Measurements from ENCODE around the gene OPRM1.
"Not testable (repeated sequence)": the region's sequence is repeated elsewhere in the genome, so short reads cannot be mapped to it uniquely, and the experiment has no call there.

The OPRM1 gene

DNA sequence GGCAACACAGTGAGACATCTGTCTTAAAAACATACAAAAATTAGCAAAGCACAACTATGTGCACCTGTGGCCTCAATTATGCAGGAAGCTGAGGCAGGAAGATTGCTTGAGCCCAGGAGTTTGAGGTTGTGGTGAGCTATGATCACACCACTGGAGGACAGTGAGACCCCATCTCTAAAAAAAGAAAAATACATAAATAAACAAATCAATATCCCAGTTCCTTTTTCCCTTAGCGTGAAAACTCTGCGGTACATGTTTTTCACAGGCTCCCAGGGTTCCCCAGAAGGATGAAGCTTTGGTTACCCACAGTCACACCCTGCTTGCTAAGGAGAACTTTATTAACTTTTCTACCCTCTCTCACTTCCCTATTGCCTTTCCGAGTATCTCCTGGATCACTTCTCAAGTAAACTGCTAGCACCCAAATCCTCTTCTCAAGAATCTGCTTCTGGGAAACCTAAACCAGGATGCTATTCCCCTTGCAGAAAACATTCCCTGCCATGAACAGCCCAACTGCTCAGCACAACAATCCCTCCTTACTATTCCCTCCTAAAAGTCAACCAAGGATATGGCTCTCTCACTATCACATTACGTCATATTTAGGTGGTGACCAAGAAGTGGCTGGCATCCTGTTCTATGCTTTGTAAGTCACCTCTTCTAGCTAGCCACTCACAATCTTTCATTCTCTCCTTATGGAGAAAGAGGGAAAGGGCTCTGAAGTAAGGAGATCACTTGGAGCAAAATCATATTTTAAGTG is 195.2 kb downstream of the OPRM1 start:
- no peak for DNase-seq (ENCODE audit: low read depth)
- H3K4me3 ChIP-seq (ENCODE audit: low read depth, low read length): no peak overlapping the region
- TF ChIP-seq, protein P1, sequence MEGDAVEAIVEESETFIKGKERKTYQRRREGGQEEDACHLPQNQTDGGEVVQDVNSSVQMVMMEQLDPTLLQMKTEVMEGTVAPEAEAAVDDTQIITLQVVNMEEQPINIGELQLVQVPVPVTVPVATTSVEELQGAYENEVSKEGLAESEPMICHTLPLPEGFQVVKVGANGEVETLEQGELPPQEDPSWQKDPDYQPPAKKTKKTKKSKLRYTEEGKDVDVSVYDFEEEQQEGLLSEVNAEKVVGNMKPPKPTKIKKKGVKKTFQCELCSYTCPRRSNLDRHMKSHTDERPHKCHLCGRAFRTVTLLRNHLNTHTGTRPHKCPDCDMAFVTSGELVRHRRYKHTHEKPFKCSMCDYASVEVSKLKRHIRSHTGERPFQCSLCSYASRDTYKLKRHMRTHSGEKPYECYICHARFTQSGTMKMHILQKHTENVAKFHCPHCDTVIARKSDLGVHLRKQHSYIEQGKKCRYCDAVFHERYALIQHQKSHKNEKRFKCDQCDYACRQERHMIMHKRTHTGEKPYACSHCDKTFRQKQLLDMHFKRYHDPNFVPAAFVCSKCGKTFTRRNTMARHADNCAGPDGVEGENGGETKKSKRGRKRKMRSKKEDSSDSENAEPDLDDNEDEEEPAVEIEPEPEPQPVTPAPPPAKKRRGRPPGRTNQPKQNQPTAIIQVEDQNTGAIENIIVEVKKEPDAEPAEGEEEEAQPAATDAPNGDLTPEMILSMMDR (conservative IDR thresholded peaks at IDR 0.05; ENCODE audit: low read depth, low read length): no peak

DNA sequence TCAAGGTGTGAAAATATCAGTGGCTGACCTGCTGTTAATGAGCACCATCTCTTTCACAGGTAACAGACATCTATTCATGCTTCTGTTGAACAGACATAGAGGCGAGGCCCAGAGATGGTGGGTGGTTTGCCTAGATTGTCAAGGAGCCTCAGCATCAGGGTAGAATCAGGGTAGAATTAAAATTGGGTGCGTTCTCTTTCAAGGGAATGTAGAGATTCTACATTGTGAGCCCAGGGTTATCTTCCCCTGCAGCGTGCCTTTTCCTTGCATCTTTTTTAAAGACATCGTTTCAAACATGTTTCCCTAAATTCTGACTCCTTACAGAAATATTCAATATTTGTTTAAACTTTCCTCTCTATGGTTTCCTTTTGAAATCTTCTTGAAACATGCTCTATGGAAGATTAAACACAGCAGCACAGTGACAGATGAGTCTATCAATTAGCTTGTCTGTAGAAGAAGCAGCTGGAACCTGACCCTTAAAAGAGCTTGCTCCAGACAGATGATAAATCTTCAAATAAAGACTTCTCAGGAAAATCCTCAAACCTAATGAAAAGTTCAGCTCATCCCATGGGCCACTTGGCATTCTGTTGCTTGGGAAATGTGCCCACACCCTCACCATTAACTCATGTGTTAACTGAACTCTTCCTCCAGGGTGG is 197.7 kb downstream of the OPRM1 start:
- TF ChIP-seq, protein P1 (conservative IDR thresholded peaks at IDR 0.05; ENCODE audit: low read depth, low read length): no peak
- H3K4me3 ChIP-seq (ENCODE audit: low read depth, low read length): no peak overlapping the region
- DNase-seq (ENCODE audit: low read depth): no peak

DNA sequence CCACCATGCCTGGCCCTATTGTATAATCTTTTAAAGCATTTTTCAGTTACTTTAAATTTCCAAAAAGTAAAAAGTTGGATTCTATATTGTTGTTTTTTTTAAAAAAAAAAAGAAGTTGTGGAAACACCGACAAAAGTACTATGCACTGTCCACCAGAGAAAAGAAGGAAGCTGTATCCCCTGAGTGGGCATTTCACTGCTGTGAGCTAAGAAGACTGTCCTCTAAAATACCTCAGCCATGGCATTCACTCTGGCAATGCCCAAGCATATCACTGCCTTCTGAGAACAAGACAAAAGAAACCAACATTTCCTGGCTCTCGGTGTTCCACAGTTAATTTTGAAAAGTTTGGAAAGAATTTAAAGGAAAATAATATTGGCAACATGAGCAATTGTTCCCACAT is 199.8 kb downstream of the OPRM1 start:
- TF ChIP-seq, protein P1 (conservative IDR thresholded peaks at IDR 0.05; ENCODE audit: low read depth, low read length): no peak
- DNase-seq (ENCODE audit: low read depth): no peak
- H3K4me3 ChIP-seq (ENCODE audit: low read depth, low read length): no peak overlapping the region

DNA sequence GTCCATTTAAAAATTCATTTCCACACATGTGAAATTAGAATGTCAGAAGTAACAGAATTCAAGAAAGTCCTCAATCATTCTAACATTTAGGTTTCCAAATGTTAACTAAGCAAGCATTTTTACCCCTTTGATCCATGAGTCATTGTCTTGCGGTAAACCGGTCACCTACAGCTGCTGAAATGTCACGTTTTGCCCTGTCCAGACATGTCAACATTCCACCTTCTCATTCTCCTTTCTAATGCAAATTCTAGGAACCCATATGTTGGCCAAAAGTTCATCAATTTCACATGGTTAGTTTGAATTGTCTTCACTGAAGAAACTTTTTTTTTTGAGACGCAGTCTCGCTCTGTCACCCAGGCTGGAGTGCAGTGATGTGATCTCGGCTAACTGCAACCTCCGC is 200.4 kb downstream of the OPRM1 start:
- TF ChIP-seq, protein P1 (conservative IDR thresholded peaks at IDR 0.05; ENCODE audit: low read depth, low read length): no peak
- H3K4me3 ChIP-seq (ENCODE audit: low read depth, low read length): no peak overlapping the region
- DNase-seq (ENCODE audit: low read depth): no peak

DNA sequence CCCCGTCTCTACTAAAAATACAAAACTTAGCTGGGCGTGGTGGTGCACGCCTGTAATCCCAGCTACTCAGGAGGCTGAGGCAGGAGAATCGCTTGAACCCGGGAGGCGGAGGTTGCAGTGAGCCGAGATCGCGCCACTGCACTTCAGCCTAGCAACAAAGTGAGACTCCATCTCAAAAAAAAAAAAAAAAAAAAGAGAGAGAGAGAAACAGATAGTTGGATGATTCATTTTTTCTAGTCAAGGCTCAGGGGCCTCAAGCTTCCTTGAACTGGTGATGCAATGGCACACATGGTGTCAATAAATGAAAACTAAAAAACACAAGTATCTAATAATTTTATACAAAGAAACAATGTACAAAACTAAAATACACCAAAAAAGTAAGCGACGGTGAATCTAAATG is 202.0 kb downstream of the OPRM1 start:
- H3K4me3 ChIP-seq (ENCODE audit: low read depth, low read length): not testable (repeated sequence)
- DNase-seq (ENCODE audit: low read depth): peak; percentile 37

DNA sequence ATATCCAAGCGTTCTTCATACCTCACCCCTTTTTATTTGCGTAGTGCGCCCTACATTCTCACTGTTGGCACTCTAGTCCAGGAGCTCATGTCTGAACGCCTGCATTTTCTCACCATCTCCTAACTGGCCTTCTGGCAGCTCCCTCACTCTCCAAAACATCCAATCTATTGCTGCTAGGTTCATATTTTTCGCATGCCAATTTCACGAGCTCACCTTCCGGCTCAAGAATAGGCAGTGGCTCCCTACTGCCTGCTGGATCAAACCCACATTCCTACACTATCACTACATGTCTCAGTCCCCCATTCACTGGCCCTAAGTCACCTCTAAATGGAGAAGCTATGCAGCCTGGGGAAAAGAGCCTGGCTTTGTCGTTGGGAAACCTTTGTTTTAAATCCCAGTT is 202.5 kb downstream of the OPRM1 start:
- TF ChIP-seq, protein P1 (conservative IDR thresholded peaks at IDR 0.05; ENCODE audit: low read depth, low read length): no peak
- H3K4me3 ChIP-seq (ENCODE audit: low read depth, low read length): no peak overlapping the region
- peak; percentile 6 for DNase-seq (ENCODE audit: low read depth)

DNA sequence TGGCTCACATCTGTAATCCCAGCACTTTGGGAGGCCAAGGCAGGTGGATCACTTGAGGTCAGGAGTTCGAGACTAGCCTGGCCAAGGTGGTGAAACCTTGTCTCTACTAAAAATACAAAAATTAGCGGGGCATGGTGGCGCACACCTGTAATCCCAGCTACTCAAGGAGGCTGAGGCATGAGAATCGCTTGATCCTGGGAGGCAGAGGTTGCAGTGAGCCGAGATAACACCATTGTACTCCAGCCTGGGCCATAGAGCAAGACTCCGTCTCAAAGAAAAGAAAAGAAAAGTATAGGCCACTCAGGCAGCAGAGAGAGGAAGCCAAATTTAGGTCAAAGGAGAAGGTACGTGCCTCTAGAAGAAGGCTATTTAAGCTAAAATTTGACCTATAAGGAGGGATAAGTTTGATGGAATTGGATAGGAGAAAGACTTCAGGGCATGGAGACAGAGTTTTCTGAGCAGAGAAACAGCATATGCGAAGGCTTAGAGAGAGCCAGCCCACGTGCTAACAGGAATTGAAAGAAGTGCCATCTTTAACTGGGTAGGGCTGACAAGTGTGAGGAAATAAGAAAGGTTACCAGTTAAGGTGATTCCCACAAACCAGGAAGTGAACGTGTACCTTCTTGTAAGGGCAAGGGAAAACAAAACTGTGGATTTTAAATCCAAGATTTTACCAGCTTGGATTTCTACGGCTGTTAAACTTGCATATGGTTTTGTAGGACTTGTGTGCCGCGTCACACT is 203.7 kb downstream of the OPRM1 start:
- no peak for DNase-seq (ENCODE audit: low read depth)
- H3K4me3 ChIP-seq (ENCODE audit: low read depth, low read length): no peak overlapping the region
- TF ChIP-seq, protein P1 (conservative IDR thresholded peaks at IDR 0.05; ENCODE audit: low read depth, low read length): no peak
